HepG2 (cell line): ENCODE results near the gene ATXN7L3. TPM values are rescaled to one million over a fixed set of nuclear protein-coding genes. Genes with fewer than 3 reads are reported as not detected.

ENCODE experiments used
- CEBPB ChIP-seq: IDR thresholded peaks from 2 replicates; pipeline ENCODE4 v1.6.1; 2011; ENCODE audit warnings: low read depth, low read length, improper control_type of control experiment, borderline replicate concordance
- EHMT2 ChIP-seq: fragments of 200-600 bp; sonication (generic); IDR thresholded peaks from 2 replicates; pipeline ENCODE4 v1.7.0; 2017; ENCODE audit warnings: antibody characterized with exemption, low read depth, low read length, borderline replicate concordance
- FLYWCH1 ChIP-seq: sonication (generic); formaldehyde crosslinking; IDR thresholded peaks from 2 replicates; pipeline ENCODE4 v1.8.1; 2023; ENCODE audit warnings: mild to moderate bottlenecking, missing genetic modification reagents
- GPN1 ChIP-seq: sonication (generic); formaldehyde crosslinking; IDR thresholded peaks from 2 replicates; pipeline ENCODE4 v1.5.1; 2020; ENCODE audit warnings: missing genetic modification reagents, borderline replicate concordance
- NBN ChIP-seq: fragments of 450-650 bp; conservative IDR thresholded peaks from 2 replicates; pipeline ENCODE4 v1.6.1; 2017
- NFYC ChIP-seq: IDR thresholded peaks from 2 replicates; pipeline ENCODE4 v1.6.1; 2016; ENCODE audit warnings: missing genetic modification reagents, missing compliant biosample characterization
- PRPF4 ChIP-seq: fragments of 200-400 bp; formaldehyde crosslinking; IDR thresholded peaks from 2 replicates; pipeline ENCODE4 v1.6.1; 2016; ENCODE audit warnings: low read length, low read depth; ENCODE audit not compliant: poor library complexity, severe bottlenecking
- SALL2 ChIP-seq: sonication (generic); formaldehyde crosslinking; IDR thresholded peaks from 2 replicates; pipeline ENCODE4 v1.8.1; 2023; ENCODE audit warnings: mild to moderate bottlenecking, missing genetic modification reagents, inconsistent platforms
- TMF1 ChIP-seq: sonication (generic); formaldehyde crosslinking; IDR thresholded peaks from 2 replicates; pipeline ENCODE4 v1.8.1; 2022; ENCODE audit warnings: low read depth, missing genetic modification reagents
- ZNF136 ChIP-seq: sonication (generic); formaldehyde crosslinking; IDR thresholded peaks from 2 replicates; pipeline ENCODE4 v1.8.1; 2022; ENCODE audit warnings: low read depth, mild to moderate bottlenecking, moderate library complexity, missing genetic modification reagents
- ZNF547 ChIP-seq: sonication (generic); formaldehyde crosslinking; IDR thresholded peaks from 2 replicates; pipeline ENCODE4 v1.5.1; 2020; ENCODE audit warnings: mild to moderate bottlenecking, missing genetic modification reagents
- ZNF883 ChIP-seq: sonication (generic); formaldehyde crosslinking; IDR thresholded peaks from 2 replicates; pipeline ENCODE4 v1.5.1; 2020; ENCODE audit warnings: mild to moderate bottlenecking, missing genetic modification reagents; ENCODE audit errors: not compliant biosample characterization
- ZSCAN25 ChIP-seq: sonication (generic); formaldehyde crosslinking; IDR thresholded peaks from 2 replicates; pipeline ENCODE4 v1.8.0; 2022; ENCODE audit warnings: mild to moderate bottlenecking, missing genetic modification reagents
- polyA plus RNA-seq, 8 experiments: library from polyadenylated mRNA; depleted of rRNA in 3 of 8; stranded (reverse) in 7 of 8; unstranded in 1 of 8; fragments of >200 nt; fragmentation: Illumina TruSeq in 4 of 8; extraction: Trizol in 4 of 8; gene quantifications; 2 replicates each; pipeline versions ENCODE4 v1.2.1 to v1.2.3, GENCODE V29; 2011 to 2016; ENCODE audit warnings: low read depth in 4 of 8, missing spikeins in 1 of 8, mixed read lengths in 1 of 8; ENCODE audit not compliant: insufficient read depth in 1 of 8
- total RNA-seq, 5 experiments: library from RNA; depleted of rRNA; stranded (reverse); fragments of >200 nt; fragmentation: Illumina TruSeq; extraction: Trizol; gene quantifications; 2 replicates each; pipeline ENCODE4 v1.2.3, GENCODE V29; 2016; ENCODE audit warnings: low read depth in 1 of 5
- TF ChIP-seq, protein P1 (sequence below): sonication (generic); formaldehyde crosslinking; IDR thresholded peaks from 2 replicates; pipeline ENCODE4 v1.4.0; 2020; ENCODE audit warnings: missing genetic modification reagents
- TF ChIP-seq, protein P2 (sequence below): sonication (generic); formaldehyde crosslinking; conservative IDR thresholded peaks from 2 replicates; pipeline ENCODE4 v1.4.0; 2020; ENCODE audit warnings: mild to moderate bottlenecking, missing genetic modification reagents, moderate library complexity
- TF ChIP-seq, protein P3 (sequence below): sonication (generic); formaldehyde crosslinking; IDR thresholded peaks from 2 replicates; pipeline ENCODE4 v1.5.0; 2020; ENCODE audit warnings: mild to moderate bottlenecking, missing genetic modification reagents, borderline replicate concordance
- TF ChIP-seq, protein P4 (sequence below): sonication (generic); formaldehyde crosslinking; IDR thresholded peaks from 2 replicates; pipeline ENCODE4 v1.4.0; 2020; ENCODE audit warnings: missing genetic modification reagents
- TF ChIP-seq, protein P5 (sequence below): sonication (generic); formaldehyde crosslinking; IDR thresholded peaks from 2 replicates; pipeline ENCODE4 v1.9.0; 2021; ENCODE audit warnings: missing genetic modification reagents, mild to moderate bottlenecking, borderline replicate concordance

The ATXN7L3 gene
- total and polyA plus RNA-seq, 2 of the 13 experiments (the other 11 are each of a cell fraction or from before 2014, with no cell fraction given): 44.5 to 59.1 TPM

DNA sequence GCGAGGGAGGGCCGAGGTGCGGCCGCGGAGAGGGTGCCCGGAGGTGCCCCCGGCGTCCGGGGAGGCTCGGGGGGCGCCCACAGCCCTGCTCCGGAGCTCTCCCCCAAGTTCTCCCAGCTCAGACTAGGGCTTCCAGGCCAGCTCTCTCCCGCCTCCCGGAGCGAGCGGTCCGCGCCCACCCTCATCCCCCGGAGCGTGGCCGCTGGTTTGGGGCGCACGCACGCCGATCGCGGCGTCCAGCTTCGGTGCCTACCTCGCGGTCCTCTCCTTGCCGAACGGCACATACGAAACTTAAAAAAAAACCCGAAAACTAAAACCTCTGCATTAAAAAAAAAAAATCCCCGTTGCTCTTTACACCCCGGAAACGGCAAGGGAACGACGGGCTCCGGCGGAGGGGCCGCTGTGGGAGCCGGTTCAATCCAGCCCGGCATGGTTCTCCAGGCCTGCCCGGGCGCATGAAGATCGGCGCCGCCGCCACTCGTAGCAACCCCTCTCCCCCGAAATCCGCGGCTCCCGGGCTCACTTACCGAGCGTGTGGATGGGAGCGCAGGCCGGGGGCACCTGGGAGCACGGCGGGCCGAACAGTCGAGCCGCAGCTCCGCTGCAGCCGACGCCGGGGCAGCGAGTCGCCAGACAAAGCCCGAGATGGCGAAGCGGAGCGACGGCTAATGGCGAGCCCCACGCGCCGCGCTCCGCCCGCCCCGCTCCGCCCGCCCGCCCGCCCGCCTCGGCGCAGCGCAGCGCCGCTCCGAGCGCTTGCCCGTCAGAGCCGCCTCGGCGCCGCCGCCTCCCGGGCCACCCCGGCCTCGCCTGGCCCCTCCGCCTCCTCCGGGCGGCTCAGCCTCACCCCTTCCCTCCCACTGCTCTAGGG is 20.8 kb upstream of the ATXN7L3 start (continued):
- TF ChIP-seq EHMT2: no peak
- TF ChIP-seq PRPF4: no peak
- TF ChIP-seq NFYC (CRISPR knock-in tag): no peak
- TF ChIP-seq ZNF136 (CRISPR knock-in tag): no peak
- TF ChIP-seq SALL2 (CRISPR knock-in tag): no peak
- no peak for TF ChIP-seq GPN1
- TF ChIP-seq, protein P1, sequence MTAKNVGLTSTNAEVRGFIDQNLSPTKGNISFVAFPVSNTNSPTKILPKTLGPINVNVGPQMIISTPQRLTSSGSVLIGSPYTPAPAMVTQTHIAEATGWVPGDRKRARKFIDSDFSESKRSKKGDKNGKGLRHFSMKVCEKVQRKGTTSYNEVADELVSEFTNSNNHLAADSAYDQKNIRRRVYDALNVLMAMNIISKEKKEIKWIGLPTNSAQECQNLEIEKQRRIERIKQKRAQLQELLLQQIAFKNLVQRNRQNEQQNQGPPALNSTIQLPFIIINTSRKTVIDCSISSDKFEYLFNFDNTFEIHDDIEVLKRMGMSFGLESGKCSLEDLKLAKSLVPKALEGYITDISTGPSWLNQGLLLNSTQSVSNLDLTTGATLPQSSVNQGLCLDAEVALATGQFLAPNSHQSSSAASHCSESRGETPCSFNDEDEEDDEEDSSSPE (CRISPR knock-in tag): no peak
- no peak for TF ChIP-seq FLYWCH1 (CRISPR knock-in tag)
- TF ChIP-seq, protein P2, sequence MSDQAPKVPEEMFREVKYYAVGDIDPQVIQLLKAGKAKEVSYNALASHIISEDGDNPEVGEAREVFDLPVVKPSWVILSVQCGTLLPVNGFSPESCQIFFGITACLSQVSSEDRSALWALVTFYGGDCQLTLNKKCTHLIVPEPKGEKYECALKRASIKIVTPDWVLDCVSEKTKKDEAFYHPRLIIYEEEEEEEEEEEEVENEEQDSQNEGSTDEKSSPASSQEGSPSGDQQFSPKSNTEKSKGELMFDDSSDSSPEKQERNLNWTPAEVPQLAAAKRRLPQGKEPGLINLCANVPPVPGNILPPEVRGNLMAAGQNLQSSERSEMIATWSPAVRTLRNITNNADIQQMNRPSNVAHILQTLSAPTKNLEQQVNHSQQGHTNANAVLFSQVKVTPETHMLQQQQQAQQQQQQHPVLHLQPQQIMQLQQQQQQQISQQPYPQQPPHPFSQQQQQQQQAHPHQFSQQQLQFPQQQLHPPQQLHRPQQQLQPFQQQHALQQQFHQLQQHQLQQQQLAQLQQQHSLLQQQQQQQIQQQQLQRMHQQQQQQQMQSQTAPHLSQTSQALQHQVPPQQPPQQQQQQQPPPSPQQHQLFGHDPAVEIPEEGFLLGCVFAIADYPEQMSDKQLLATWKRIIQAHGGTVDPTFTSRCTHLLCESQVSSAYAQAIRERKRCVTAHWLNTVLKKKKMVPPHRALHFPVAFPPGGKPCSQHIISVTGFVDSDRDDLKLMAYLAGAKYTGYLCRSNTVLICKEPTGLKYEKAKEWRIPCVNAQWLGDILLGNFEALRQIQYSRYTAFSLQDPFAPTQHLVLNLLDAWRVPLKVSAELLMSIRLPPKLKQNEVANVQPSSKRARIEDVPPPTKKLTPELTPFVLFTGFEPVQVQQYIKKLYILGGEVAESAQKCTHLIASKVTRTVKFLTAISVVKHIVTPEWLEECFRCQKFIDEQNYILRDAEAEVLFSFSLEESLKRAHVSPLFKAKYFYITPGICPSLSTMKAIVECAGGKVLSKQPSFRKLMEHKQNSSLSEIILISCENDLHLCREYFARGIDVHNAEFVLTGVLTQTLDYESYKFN (CRISPR knock-in tag): no peak
- TF ChIP-seq TMF1 (CRISPR knock-in tag): no peak
- TF ChIP-seq, protein P3, sequence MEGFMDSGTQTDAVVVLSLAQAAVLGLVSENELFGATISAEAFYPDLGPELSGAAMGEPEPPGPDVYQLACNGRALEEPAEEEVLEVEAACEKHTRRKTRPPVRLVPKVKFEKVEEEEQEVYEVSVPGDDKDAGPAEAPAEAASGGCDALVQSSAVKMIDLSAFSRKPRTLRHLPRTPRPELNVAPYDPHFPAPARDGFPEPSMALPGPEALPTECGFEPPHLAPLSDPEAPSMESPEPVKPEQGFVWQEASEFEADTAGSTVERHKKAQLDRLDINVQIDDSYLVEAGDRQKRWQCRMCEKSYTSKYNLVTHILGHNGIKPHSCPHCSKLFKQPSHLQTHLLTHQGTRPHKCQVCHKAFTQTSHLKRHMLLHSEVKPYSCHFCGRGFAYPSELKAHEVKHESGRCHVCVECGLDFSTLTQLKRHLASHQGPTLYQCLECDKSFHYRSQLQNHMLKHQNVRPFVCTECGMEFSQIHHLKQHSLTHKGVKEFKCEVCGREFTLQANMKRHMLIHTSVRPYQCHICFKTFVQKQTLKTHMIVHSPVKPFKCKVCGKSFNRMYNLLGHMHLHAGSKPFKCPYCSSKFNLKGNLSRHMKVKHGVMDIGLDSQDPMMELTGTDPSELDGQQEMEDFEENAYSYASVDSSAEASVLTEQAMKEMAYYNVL: no peak
- TF ChIP-seq CEBPB: no peak
- TF ChIP-seq NBN: no peak
- TF ChIP-seq, protein P4, sequence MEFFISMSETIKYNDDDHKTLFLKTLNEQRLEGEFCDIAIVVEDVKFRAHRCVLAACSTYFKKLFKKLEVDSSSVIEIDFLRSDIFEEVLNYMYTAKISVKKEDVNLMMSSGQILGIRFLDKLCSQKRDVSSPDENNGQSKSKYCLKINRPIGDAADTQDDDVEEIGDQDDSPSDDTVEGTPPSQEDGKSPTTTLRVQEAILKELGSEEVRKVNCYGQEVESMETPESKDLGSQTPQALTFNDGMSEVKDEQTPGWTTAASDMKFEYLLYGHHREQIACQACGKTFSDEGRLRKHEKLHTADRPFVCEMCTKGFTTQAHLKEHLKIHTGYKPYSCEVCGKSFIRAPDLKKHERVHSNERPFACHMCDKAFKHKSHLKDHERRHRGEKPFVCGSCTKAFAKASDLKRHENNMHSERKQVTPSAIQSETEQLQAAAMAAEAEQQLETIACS (CRISPR knock-in tag): peak; percentile 21
- TF ChIP-seq ZNF883 (CRISPR knock-in tag): no peak
- TF ChIP-seq ZNF547 (CRISPR knock-in tag): no peak
- 0 out of 2 replicates have a peak, but pooled peaks have one; percentile 60 for TF ChIP-seq ZSCAN25 (CRISPR knock-in tag)
- TF ChIP-seq, protein P5, sequence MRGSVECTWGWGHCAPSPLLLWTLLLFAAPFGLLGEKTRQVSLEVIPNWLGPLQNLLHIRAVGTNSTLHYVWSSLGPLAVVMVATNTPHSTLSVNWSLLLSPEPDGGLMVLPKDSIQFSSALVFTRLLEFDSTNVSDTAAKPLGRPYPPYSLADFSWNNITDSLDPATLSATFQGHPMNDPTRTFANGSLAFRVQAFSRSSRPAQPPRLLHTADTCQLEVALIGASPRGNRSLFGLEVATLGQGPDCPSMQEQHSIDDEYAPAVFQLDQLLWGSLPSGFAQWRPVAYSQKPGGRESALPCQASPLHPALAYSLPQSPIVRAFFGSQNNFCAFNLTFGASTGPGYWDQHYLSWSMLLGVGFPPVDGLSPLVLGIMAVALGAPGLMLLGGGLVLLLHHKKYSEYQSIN (CRISPR knock-in tag): no peak
